Fibroblast of peridontal ligament (primary cell): Measurements from ENCODE around the gene GARS1.
"Not testable (repeated sequence)": the region's sequence is repeated elsewhere in the genome, so short reads cannot be mapped to it uniquely, and the experiment has no call there.

Experiments used
- DNase-seq: peaks from one replicate; pipeline ENCODE4 v3.0.0-alpha.2; 2010; ENCODE audit errors: extremely low read depth

Gene GARS1

GRCh38 chr7:30627026-30627425 lies 32.3 kb downstream of the GARS1 start:
- DNase-seq: no peak

- no peak for DNase-seq
These were observed 36.3 kb downstream of the GARS1 start for GRCh38 chr7:30630986-30631385.

- no peak for DNase-seq
These were observed 38.5 kb downstream of the GARS1 start for GRCh38 chr7:30633223-30633622.

GRCh38 chr7:30634193-30634626 lies 39.5 kb downstream of the GARS1 start:
- DNase-seq: no peak

- no peak for DNase-seq
These were observed 40.0 kb downstream of the GARS1 start for GRCh38 chr7:30634634-30635201.

- DNase-seq: no peak
These were observed 41.1 kb downstream of the GARS1 start for GRCh38 chr7:30635798-30636197.

- DNase-seq: not testable (repeated sequence)
These were observed 47.6 kb downstream of the GARS1 start for GRCh38 chr7:30642322-30642721.

- DNase-seq: no peak
These were observed 48.1 kb downstream of the GARS1 start for GRCh38 chr7:30642789-30643188.

- DNase-seq: no peak
These were observed 49.7 kb downstream of the GARS1 start for GRCh38 chr7:30644286-30644955.

GRCh38 chr7:30645661-30646060 lies 51.0 kb downstream of the GARS1 start:
- DNase-seq: no peak

GRCh38 chr7:30646154-30646553 lies 51.5 kb downstream of the GARS1 start:
- DNase-seq: no peak

- no peak for DNase-seq
These were observed 53.1 kb downstream of the GARS1 start for GRCh38 chr7:30647589-30648364.

- no peak for DNase-seq
These were observed 54.3 kb downstream of the GARS1 start for GRCh38 chr7:30648744-30649540.

GRCh38 chr7:30649717-30650420 lies 55.2 kb downstream of the GARS1 start:
- DNase-seq: no peak

GRCh38 chr7:30650421-30650808 lies 55.7 kb downstream of the GARS1 start:
- DNase-seq: no peak

GRCh38 chr7:30652132-30652531 lies 57.5 kb downstream of the GARS1 start:
- no peak for DNase-seq

GRCh38 chr7:30652698-30653641 lies 58.3 kb downstream of the GARS1 start:
- no peak for DNase-seq

GRCh38 chr7:30654296-30655090 lies 59.8 kb downstream of the GARS1 start:
- no peak for DNase-seq
